Nephron progenitor cell (in vitro differentiated cells): ENCODE data around the gene NDUFB1.

Source experiments
- DNase-seq: peaks from one replicate; pipeline ENCODE4 v3.0.0; 2021
- H3K27ac Mint-ChIP-seq: 2 replicates; pipeline ENCODE4 v1.8.0; 2021; ENCODE audit warnings: mild to moderate bottlenecking, moderate library complexity, mixed read lengths
- H3K27me3 Mint-ChIP-seq: 2 replicates; pipeline ENCODE4 v1.8.0; 2021; ENCODE audit warnings: mild to moderate bottlenecking, low read depth, mixed read lengths; ENCODE audit not compliant: poor library complexity
- H3K36me3 Mint-ChIP-seq: 2 replicates; pipeline ENCODE4 v1.8.0; 2021; ENCODE audit warnings: low read depth, mixed read lengths
- H3K4me1 Mint-ChIP-seq: 2 replicates; pipeline ENCODE4 v1.8.0; 2021; ENCODE audit warnings: mixed read lengths
- H3K4me3 Mint-ChIP-seq: 2 replicates; pipeline ENCODE4 v1.8.0; 2021; ENCODE audit warnings: mild to moderate bottlenecking, moderate library complexity, mixed read lengths
- H3K9me3 Mint-ChIP-seq: 2 replicates; pipeline ENCODE4 v1.8.0; 2021; ENCODE audit warnings: mild to moderate bottlenecking, moderate library complexity, mixed read lengths
- CTCF ChIP-seq: fragments of 200-600 bp; sonication (generic); IDR thresholded peaks from 2 replicates; pipeline ENCODE4 v1.5.0; 2021; ENCODE audit warnings: antibody characterized with exemption

NDUFB1 gene

DNA sequence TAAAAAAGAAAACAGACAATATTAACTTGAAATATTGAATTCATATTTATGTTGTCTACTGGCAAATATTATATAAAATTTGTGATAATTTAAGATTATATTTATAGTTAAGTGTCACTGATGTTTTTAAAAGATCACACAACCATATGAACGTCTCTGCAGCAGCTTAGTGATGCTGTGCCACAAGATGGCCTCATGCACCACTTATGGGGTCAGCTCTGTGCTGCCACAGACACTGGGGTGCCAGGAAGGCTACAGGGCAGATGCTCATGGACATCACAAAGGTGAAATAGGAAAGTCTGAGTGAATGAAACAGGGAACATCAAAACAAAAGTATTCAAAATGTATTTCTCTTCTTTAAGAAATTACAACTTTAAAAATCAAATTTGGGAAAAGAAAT lies 28.2 kb downstream of the NDUFB1 start:
- Mint-ChIP-seq H3K9me3 (peaks cover 3% of the 10 kb centered on the region), H3K36me3 (peaks cover 49% of the 10 kb centered on the region), H3K4me1 (no peaks in the 10 kb centered on the region), H3K27me3 (no peaks in the 10 kb centered on the region), H3K4me3 (no peak overlapping the region), H3K27ac (no peak overlapping the region)
- DNase-seq = no peak
- no peak for TF ChIP-seq CTCF

GRCh38 chr14:92088494-92088893 lies 33.0 kb downstream of the NDUFB1 start:
- H3K27me3 Mint-ChIP-seq = no peaks in the 10 kb centered on the region
- no peak for DNase-seq
- peaks cover 3% of the 10 kb centered on the region for H3K9me3 Mint-ChIP-seq
- peaks cover 63% of the 10 kb centered on the region for H3K36me3 Mint-ChIP-seq
- H3K4me1 Mint-ChIP-seq = no peaks in the 10 kb centered on the region
- TF ChIP-seq CTCF = no peak
- H3K27ac Mint-ChIP-seq = no peak overlapping the region
- H3K4me3 Mint-ChIP-seq = no peak overlapping the region

- no peak overlapping the region for H3K27ac Mint-ChIP-seq
- peaks cover 45% of the 10 kb centered on the region for H3K36me3 Mint-ChIP-seq
- no peaks in the 10 kb centered on the region for H3K27me3 Mint-ChIP-seq
- peaks cover 6% of the 10 kb centered on the region for H3K4me1 Mint-ChIP-seq
- no peak for TF ChIP-seq CTCF
- H3K4me3 Mint-ChIP-seq = no peak overlapping the region
- no peaks in the 10 kb centered on the region for H3K9me3 Mint-ChIP-seq
- DNase-seq = no peak
These were observed 47.0 kb downstream of the NDUFB1 start for GRCh38 chr14:92074555-92074954.
